Activated CD8-positive, alpha-beta memory T cell treated with anti-CD3 and anti-CD28 coated beads for 1 hour (primary cell): Measurements from ENCODE around the gene CLDN22.

ENCODE experiments used
- DNase-seq, 2 donors: peaks; one replicate each; pipeline ENCODE4 v3.0.0-alpha.2; 2020; ENCODE audit warnings: low read depth in 1 of 2; ENCODE audit errors: extremely low read depth in 1 of 2

The CLDN22 gene

GRCh38 chr4:183285886-183286285, 34.2 kb downstream of the CLDN22 start:
- no peak for DNase-seq

GRCh38 chr4:183284965-183285364, 35.1 kb downstream of the CLDN22 start:
- no peak for DNase-seq

- no peak for DNase-seq
Measured at GRCh38 chr4:183284258-183284785, 35.8 kb downstream of the CLDN22 start.

GRCh38 chr4:183276106-183276505, 44.0 kb downstream of the CLDN22 start:
- DNase-seq, result no peak

- DNase-seq, result no peak
Measured at GRCh38 chr4:183272384-183272783, 47.7 kb downstream of the CLDN22 start.

- DNase-seq, result no peak
Measured at GRCh38 chr4:183268556-183268955, 51.5 kb downstream of the CLDN22 start.
